IMR-90 (cell line): ENCODE data around the gene SLC26A11. TPM values are rescaled to one million over a fixed set of nuclear protein-coding genes. Genes with fewer than 3 reads are reported as not detected.

Experiments
- ATAC-seq: fragments of 200-7000 bp; cut with Tn5 transposase; 2 replicates; pipeline ENCODE4 v1.9.1; 2020; ENCODE audit warnings: low read depth, mild to moderate bottlenecking, moderate library complexity
- BruUV-seq: library from RNA; stranded (reverse); fragments of 400-500 nt; replicated peaks from 2 replicates; lab custom pipeline; 2021; lab: Mats Ljungman, UMichigan
- CTCF ChIA-PET: fragments of 300-600 bp; formaldehyde crosslinking; extraction: SDS; loops from one replicate; lab custom pipeline; 2021; ENCODE audit warnings: antibody characterized with exemption; lab: Yijun Ruan, JAX
- POLR2A ChIA-PET: fragments of 300-600 bp; sonication (Branson Sonifier 250); formaldehyde crosslinking; loops from one replicate; lab custom pipeline; 2022; ENCODE audit warnings: antibody characterized with exemption; ENCODE audit not compliant: unreplicated experiment; lab: Charles Lee
- DNase-seq: peaks from one replicate; pipeline ENCODE4 v3.0.0; 2013
- H2AFZ ChIP-seq: replicated peaks from 2 replicates; pipeline ENCODE3; 2013; ENCODE audit warnings: low read length, mild to moderate bottlenecking; ENCODE audit not compliant: poor library complexity
- H2AK5ac ChIP-seq: 2 replicates; pipeline ENCODE4 v1.6.1; 2013; ENCODE audit warnings: low read depth, low read length, inconsistent platforms
- H2AK9ac ChIP-seq: replicated peaks from 2 replicates; pipeline ENCODE3; 2013; ENCODE audit warnings: mild to moderate bottlenecking, low read depth, low read length, moderate library complexity; ENCODE audit not compliant: poor library complexity
- H2BK120ac ChIP-seq: 2 replicates; pipeline ENCODE4 v1.6.1; 2013; ENCODE audit warnings: low read depth, low read length, inconsistent platforms
- H2BK15ac ChIP-seq: 3 replicates; pipeline ENCODE4 v1.6.1; 2013; ENCODE audit warnings: low read depth, low read length, inconsistent platforms
- H2BK20ac ChIP-seq: 2 replicates; pipeline ENCODE4 v1.6.1; 2013; ENCODE audit warnings: low read depth, mild to moderate bottlenecking, inconsistent platforms, low read length, moderate library complexity
- H2BK5ac ChIP-seq: 2 replicates; pipeline ENCODE4 v1.6.1; 2013; ENCODE audit warnings: mild to moderate bottlenecking, low read depth, low read length, inconsistent platforms; ENCODE audit not compliant: poor library complexity, severe bottlenecking
- H3K14ac ChIP-seq: replicated peaks from 2 replicates; pipeline ENCODE4 v1.6.1; 2013; ENCODE audit warnings: low read depth, low read length, inconsistent platforms
- H3K18ac ChIP-seq: 2 replicates; pipeline ENCODE4 v1.6.1; 2013; ENCODE audit warnings: low read depth, low read length, control low read depth
- H3K23ac ChIP-seq: 2 replicates; pipeline ENCODE4 v1.6.1; 2013; ENCODE audit warnings: low read depth, low read length, inconsistent platforms
- H3K27ac ChIP-seq: 2 replicates; pipeline ENCODE4 v1.5.1; 2013; ENCODE audit warnings: mild to moderate bottlenecking, control low read depth, low read length; ENCODE audit not compliant: insufficient read depth
- H3K27me3 ChIP-seq: 2 replicates; pipeline ENCODE4 v1.6.1; 2013; ENCODE audit warnings: low read length; ENCODE audit not compliant: control insufficient read depth, insufficient read depth
- H3K36me3 ChIP-seq: 2 replicates; pipeline ENCODE4 v1.6.1; 2013; ENCODE audit warnings: low read length, mixed read lengths; ENCODE audit not compliant: control insufficient read depth, insufficient read depth
- H3K4ac ChIP-seq: 2 replicates; pipeline ENCODE4 v1.6.1; 2013; ENCODE audit warnings: low read depth, low read length, inconsistent platforms
- H3K4me1 ChIP-seq: 2 replicates; pipeline ENCODE4 v1.6.1; 2013; ENCODE audit warnings: low read length, mixed read lengths; ENCODE audit not compliant: control insufficient read depth, insufficient read depth
- H3K4me2 ChIP-seq: 2 replicates; pipeline ENCODE4 v1.6.1; 2013; ENCODE audit warnings: low read depth, mild to moderate bottlenecking, control low read depth, low read length, moderate library complexity
- H3K4me3 ChIP-seq: 2 replicates; pipeline ENCODE4 v1.5.1; 2013; ENCODE audit warnings: low read depth, mild to moderate bottlenecking, control low read depth, low read length, moderate library complexity; ENCODE audit not compliant: insufficient read depth
- H3K56ac ChIP-seq: 2 replicates; pipeline ENCODE4 v1.6.1; 2013; ENCODE audit warnings: low read length, inconsistent platforms; ENCODE audit not compliant: insufficient read depth; ENCODE audit errors: extremely low read depth
- H3K79me1 ChIP-seq, 2 experiments: 2 replicates each; pipeline ENCODE4 v1.6.1; 2013; ENCODE audit warnings: low read length in 2 of 2, inconsistent platforms in 1 of 2, low read depth in 1 of 2
- H3K9ac ChIP-seq: 2 replicates; pipeline ENCODE4 v1.6.1; 2013; ENCODE audit warnings: low read depth, low read length, control low read depth
- H3K9me1 ChIP-seq: 2 replicates; pipeline ENCODE4 v1.6.1; 2013; ENCODE audit warnings: low read length, inconsistent platforms; ENCODE audit not compliant: insufficient read depth
- H3K9me3 ChIP-seq: 2 replicates; pipeline ENCODE4 v1.6.1; 2013; ENCODE audit warnings: low read length; ENCODE audit not compliant: control insufficient read depth, insufficient read depth
- H4K20me1 ChIP-seq: 2 replicates; pipeline ENCODE4 v1.6.1; 2013; ENCODE audit warnings: low read length, inconsistent platforms; ENCODE audit not compliant: insufficient read depth
- H4K5ac ChIP-seq: 2 replicates; pipeline ENCODE4 v1.6.1; 2013; ENCODE audit warnings: mild to moderate bottlenecking, low read depth, low read length, control low read depth
- H4K8ac ChIP-seq, 2 experiments: 2 replicates each; pipeline ENCODE4 v1.6.1; 2013; ENCODE audit warnings: low read depth in 2 of 2, low read length in 2 of 2, control low read depth in 1 of 2, inconsistent platforms in 1 of 2
- H4K91ac ChIP-seq: 2 replicates; pipeline ENCODE4 v1.6.1; 2013; ENCODE audit warnings: low read depth, low read length, inconsistent platforms; ENCODE audit not compliant: insufficient read depth
- MAFK ChIP-seq: IDR thresholded peaks from 2 replicates; pipeline ENCODE4 v1.6.1; 2012; ENCODE audit warnings: low read depth, low read length, improper control_type of control experiment
- MAZ ChIP-seq: IDR thresholded peaks from 2 replicates; pipeline ENCODE4 v1.6.1; 2012; ENCODE audit warnings: low read depth, mild to moderate bottlenecking, low read length, improper control_type of control experiment, moderate library complexity, borderline replicate concordance
- RAD21 ChIP-seq: IDR thresholded peaks from 2 replicates; pipeline ENCODE4 v1.6.1; 2012; ENCODE audit warnings: low read length, improper control_type of control experiment
- whole genome bisulfite sequencing, 2 experiments: methylation state at CpG; one replicate each; pipeline versions ENCODE4 v1.1.5 to v1.1.7; 2013; ENCODE audit warnings: missing lambda C conversion rate in 2 of 2; ENCODE audit not compliant: insufficient read length in 1 of 2; ENCODE audit errors: extremely low coverage in 2 of 2; 5-methylcytosine and 5-hydroxymethylcytosine counted together
- dilution Hi-C: fragments of 300-500 bp; cut with HindIII; formaldehyde crosslinking; loops from one replicate; pipeline ENCODE4 v1.14.3; 2018; ENCODE audit warnings: low sequenced_read_pairs; ENCODE audit not compliant: unreplicated experiment
- in situ Hi-C: fragments of 300-500 bp; cut with MboI; formaldehyde crosslinking; loops from 3 replicates; pipeline ENCODE4 v1.14.3; 2019; ENCODE audit warnings: low sequenced_read_pairs, inconsistent platforms, mixed read lengths
- intact Hi-C: fragments of 100-400 bp; cut with micrococcal nuclease; formaldehyde crosslinking; loops from 2 replicates; pipeline ENCODE4 v1.10.0; 2022
- polyA plus RNA-seq, 3 experiments: library from polyadenylated mRNA; depleted of rRNA; stranded (reverse); fragments of >200 nt; gene quantifications; 2 replicates each; pipeline ENCODE4 v1.2.3, GENCODE V29; 2012; ENCODE audit warnings: low replicate concordance in 1 of 3
- total RNA-seq: library from RNA; depleted of rRNA; stranded (reverse); fragments of >200 nt; gene quantifications from 2 replicates; pipeline ENCODE4 v1.2.3, GENCODE V29; 2012

The SLC26A11 gene
- total and polyA plus RNA-seq, 2 of the 4 experiments (the other 2 are of a cell fraction) = 3.2 to 15.6 TPM

GRCh38 chr17:80185968-80186367 lies 34.3 kb upstream of the SLC26A11 start:
- no TSS peak for BruUV-seq
- POLR2A ChIA-PET = no interaction called here
- Histone ChIP-seq H4K8ac (no peak overlapping the region), H3K9ac (no peak overlapping the region), H2AK9ac (no peak overlapping the region), H3K4me1 (peaks cover 6% of the 10 kb centered on the region), H3K9me3 (no peaks in the 10 kb centered on the region), H2BK15ac (no peak overlapping the region), H3K4me2 (no peak overlapping the region), H3K56ac (no peak overlapping the region), H2BK20ac (no peak overlapping the region), H3K27ac (no peak overlapping the region), H4K5ac (no peak overlapping the region), H4K91ac (no peak overlapping the region), H2BK120ac (no peak overlapping the region), H2AFZ (no peak overlapping the region), H2BK5ac (no peak overlapping the region), H2AK5ac (no peak overlapping the region), H3K79me1 (no peaks in the 10 kb centered on the region), H3K23ac (no peak overlapping the region), H3K18ac (no peak overlapping the region), H3K36me3 (no peaks in the 10 kb centered on the region), H3K4ac (no peak overlapping the region), H3K9me1 (no peaks in the 10 kb centered on the region; the same call in 1 of the 2 replicates), H3K27me3 (peaks cover 13% of the 10 kb centered on the region; the same call in 1 of the 2 replicates), H3K4me3 (no peak overlapping the region), H3K14ac (no peak overlapping the region), H4K20me1 (no peaks in the 10 kb centered on the region)
- intact Hi-C loops = no loop called here
- CTCF ChIA-PET = no interaction called here
- WGBS, 2 experiments = 78% methylated on average over 5 of the region's 9 CpGs; no CpG with 5 or more reads in 1 of the 2 experiments
- TF ChIP-seq RAD21 (no peak), MAZ (no peak), MAFK (no peak)
- DNase-seq = no peak
- dilution Hi-C loops = no loop called here
- in situ Hi-C loops = no loop called here
- ATAC-seq = no peak
